B cell (primary cell): Measurements from ENCODE around the gene PARD3B.

ENCODE experiments used
- EZH2 ChIP-seq: IDR thresholded peaks from 2 replicates; pipeline ENCODE4 v1.6.1; 2012; ENCODE audit warnings: borderline replicate concordance, low read depth, mild to moderate bottlenecking, moderate library complexity, low read length; ENCODE audit not compliant: insufficient read depth, poor library complexity, severe bottlenecking
- TF ChIP-seq, protein P1 (sequence below): fragments of 200-600 bp; IDR thresholded peaks from one replicate; pipeline ENCODE4 v1.8.0; 2022; ENCODE audit warnings: antibody characterized with exemption, mild to moderate bottlenecking

DNA sequence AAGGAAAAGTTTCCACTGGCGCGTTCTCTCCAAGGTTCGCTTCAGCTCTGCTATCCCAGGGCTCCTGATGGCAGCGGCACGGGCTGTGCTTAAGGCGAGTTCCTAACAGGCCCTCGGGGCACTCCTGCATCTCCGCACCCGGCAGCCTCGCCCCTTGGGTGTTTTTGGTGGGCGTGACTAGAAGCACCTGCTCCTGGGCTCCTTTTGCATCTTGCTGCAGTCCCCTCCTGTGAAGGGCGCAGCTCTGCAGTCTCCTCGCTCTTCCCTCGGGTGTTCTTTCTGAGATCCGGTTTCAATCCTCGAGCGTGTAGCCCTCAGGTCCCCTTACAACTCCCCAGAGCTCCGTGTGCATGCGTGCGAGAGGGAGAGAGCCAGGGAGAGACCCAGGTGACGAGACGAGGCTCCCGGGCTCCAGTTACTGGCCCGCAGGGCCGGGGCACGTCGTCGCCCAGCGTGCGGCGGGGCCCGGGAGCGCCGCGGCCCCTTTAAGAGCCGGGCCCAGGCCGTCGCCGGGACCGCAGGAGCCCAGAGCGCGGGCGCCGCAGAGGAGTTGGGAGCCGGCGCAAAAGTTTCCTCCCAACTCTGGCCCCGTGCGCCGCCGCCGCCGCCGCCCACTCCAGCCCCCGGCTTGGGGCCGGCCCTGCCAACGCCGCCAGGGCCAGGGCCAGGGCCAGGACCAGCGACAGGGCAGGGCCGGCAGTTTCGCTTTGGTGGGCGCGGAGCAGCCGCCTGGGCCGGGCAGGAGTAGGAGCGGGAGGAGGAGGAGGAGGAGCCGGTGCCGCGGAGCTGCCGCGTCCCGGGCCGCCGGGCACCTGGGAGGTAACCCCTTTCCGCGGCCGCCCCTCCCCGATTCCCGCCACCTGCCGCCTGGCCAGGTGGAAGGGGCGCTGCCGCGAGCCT is at the start of gene PARD3B:
- TF ChIP-seq, protein P1, sequence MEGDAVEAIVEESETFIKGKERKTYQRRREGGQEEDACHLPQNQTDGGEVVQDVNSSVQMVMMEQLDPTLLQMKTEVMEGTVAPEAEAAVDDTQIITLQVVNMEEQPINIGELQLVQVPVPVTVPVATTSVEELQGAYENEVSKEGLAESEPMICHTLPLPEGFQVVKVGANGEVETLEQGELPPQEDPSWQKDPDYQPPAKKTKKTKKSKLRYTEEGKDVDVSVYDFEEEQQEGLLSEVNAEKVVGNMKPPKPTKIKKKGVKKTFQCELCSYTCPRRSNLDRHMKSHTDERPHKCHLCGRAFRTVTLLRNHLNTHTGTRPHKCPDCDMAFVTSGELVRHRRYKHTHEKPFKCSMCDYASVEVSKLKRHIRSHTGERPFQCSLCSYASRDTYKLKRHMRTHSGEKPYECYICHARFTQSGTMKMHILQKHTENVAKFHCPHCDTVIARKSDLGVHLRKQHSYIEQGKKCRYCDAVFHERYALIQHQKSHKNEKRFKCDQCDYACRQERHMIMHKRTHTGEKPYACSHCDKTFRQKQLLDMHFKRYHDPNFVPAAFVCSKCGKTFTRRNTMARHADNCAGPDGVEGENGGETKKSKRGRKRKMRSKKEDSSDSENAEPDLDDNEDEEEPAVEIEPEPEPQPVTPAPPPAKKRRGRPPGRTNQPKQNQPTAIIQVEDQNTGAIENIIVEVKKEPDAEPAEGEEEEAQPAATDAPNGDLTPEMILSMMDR = no peak
- no peak for TF ChIP-seq EZH2
